HG03039 (cell line): ENCODE data around the gene MRPL16.
"Not testable (repeated sequence)": the region's sequence is repeated elsewhere in the genome, so short reads cannot be mapped to it uniquely, and the experiment has no call there.

Source experiments
- ATAC-seq: cut with Tn5 transposase; IDR thresholded peaks from one replicate; pipeline ENCODE4 v1.9.1; 2021; ENCODE audit warnings: mild to moderate bottlenecking, moderate library complexity; ENCODE audit not compliant: unreplicated experiment

Gene MRPL16

GRCh38 chr11:59813364-59813763, 2.8 kb upstream of the MRPL16 start:
- ATAC-seq: no peak

GRCh38 chr11:59812220-59812619, 1.6 kb upstream of the MRPL16 start:
- no peak for ATAC-seq

DNA sequence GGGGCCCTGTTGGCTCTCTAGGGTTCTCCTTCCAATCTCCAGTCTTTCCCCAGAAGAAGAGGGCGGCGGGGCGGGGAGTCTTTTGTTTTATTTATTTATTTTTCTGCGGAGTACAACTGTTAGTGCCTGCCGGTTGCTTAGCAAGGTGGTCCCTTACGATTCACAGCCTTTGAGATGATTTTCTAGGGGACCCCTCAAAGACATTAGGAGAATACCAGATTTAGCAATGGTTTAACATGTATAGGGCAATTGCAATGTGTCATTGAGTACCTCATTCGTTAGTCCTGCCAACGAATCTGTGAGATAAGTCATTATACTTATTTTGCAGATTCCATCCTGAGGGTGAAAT, 307 bp upstream of the MRPL16 start:
- no peak for ATAC-seq

- no peak for ATAC-seq
Observed at GRCh38 chr11:59807047-59807610, 3.4 kb downstream of the MRPL16 start.

DNA sequence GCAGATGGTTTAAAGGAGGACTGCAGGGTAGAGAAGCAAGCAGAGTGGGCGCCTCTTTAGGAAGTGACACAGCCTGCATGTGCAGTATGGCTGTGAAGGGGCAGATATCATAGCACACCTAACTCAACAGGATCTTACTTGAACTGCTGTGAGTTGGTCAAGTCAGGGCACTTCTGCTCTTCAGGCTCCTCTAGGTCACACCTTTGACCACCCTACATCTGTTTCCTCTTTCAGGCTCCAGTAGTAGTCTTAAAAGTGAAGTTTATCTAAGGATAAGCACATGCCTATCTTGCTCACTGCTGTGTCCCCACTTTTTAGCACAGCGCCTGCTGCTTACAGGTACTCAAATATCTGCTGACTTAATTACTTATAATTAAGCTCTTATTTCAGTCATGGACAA, 6.5 kb downstream of the MRPL16 start:
- no peak for ATAC-seq

DNA sequence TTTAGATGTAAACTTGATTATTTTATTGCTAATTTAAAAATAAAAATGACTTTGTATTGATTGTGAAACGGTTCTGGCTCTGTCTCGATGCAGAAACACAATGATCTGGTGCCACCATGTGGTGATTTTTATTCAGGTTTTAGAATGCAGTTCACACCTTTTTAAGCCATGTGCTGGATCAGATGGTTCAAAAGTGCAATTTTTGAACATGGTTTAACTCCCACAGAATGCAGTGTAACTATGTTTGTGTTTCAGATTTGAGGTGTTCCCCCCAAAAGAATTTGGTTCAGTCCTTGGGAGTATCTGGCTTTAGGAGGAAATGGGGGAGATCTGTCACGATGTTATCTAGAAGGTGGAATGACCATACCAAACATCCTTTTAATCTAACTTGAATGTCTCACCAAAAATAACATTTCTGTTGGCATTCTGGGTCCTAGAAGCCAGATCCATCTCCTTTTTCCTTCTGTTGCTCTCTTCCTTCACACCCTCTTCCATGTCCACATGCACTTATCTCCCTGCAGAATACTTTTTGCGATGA, 7.9 kb downstream of the MRPL16 start:
- ATAC-seq: no peak

- ATAC-seq: no peak
Observed at GRCh38 chr11:59801981-59802638, 8.5 kb downstream of the MRPL16 start.

DNA sequence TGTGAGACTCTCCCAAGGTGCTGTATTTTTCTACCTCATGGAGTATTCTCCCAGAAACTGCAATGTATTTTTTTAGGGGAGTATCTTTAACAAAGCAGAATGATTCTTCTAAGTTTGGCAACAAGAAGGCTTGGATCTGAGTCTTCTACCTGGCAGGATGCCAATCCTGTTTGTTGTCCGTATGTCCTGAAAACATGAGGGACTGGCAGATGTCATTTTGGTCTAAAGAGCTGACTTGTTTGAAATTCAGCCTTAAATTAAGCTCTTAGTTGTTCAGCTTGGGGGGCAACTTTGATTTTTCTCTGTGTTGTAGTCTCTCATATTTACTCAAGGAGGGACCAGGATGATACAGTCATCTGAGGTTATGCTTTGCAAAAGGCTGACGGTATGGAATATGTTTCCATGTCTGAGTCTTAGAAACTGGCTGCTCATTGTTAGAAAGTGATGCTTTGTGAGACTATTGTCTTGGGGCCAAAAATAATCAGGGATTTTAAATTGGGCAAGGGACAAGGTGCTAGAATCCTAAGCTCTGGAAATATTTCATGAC, 9.3 kb downstream of the MRPL16 start:
- no peak for ATAC-seq

DNA sequence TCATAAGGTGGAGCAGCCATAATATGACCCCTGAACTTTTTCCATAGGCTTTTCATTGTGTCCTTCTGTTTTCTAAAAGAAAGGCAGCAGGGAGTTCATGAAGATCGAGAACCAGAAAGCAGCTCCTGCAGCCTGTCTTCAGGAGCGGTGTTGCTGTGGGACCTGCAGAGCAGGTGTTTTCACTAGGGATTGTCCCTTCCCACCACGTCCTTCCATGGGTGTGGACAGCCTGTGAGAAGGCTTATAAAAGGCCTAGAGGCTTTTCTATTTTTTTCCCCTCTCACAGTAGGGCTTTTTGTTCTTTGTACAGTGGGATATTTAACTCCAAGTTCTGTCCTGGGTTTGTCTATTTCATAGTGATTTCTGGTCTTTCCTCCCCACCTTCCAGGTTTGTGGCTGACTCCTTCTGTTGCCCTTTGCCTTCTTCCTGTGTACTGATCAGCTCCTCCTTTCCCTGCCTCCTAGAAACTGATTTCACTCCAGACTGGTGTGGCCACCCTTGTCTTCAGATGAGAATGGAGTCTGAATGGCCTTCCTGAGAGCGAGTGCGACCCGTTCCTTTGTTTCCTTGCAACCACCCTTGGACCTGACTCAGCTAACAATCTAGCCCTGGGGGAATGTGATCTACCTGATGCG, 10.1 kb downstream of the MRPL16 start:
- no peak for ATAC-seq

DNA sequence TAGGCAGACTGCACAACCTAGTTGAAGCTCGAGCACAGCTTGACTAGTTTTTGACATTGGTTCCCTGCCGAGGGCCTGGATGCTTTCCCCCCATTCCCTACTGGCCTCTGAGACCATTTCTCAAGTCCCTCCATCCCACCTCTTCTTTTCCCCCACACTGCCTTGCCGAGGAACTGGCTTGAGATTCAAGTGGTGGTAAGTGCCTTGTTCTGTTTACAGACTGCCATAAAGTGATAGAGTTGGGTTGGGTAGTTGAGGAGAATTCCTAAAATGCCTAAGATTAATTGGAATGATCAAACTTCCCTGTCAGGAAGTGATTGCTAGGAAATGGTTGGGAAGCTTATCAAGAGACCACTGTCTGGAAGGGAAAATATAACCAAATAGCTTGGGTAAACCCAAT, 16.2 kb downstream of the MRPL16 start:
- ATAC-seq: no peak

DNA sequence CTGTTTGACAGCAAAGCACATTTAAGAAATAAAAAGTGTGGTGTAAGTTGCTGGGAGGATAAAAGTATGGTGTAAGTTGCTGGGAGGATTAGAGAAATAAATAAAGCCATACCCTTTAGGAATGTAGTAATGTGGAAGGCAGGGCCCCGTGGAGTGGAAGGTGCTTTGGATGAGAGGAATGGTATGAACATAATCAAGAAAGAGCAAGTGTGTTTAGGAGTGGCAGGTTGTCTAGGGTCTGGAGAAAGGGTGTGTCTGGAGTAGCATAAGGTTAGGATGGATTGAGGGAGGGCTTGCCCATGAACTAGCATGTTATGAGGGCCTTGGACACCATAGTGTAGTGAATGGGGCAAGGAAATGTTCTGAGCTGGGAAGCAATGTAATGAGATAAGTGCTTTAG, 18.1 kb downstream of the MRPL16 start:
- ATAC-seq: no peak

DNA sequence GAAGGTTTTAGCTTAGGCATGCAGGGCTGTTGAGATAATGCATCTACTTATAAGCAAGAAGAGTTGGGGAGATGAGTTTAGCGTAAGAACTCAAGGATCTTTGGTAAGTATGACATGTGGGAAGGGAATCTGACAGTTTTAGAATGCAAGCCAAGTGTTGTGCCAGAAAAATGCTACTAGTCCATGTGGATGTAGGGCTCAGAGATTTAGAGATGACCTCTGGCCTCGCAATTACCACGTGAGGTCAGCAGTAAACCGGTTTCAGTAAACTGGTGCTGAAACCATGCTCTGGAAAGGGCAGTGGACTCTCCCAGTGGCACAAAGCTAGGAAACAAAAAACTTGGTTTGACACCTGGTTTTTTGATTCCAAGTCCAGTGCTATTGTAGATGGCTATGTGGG, 18.9 kb downstream of the MRPL16 start:
- no peak for ATAC-seq

GRCh38 chr11:59787816-59788215, 22.8 kb downstream of the MRPL16 start:
- ATAC-seq: no peak

- ATAC-seq: no peak
Observed at GRCh38 chr11:59787255-59787588, 23.4 kb downstream of the MRPL16 start.

DNA sequence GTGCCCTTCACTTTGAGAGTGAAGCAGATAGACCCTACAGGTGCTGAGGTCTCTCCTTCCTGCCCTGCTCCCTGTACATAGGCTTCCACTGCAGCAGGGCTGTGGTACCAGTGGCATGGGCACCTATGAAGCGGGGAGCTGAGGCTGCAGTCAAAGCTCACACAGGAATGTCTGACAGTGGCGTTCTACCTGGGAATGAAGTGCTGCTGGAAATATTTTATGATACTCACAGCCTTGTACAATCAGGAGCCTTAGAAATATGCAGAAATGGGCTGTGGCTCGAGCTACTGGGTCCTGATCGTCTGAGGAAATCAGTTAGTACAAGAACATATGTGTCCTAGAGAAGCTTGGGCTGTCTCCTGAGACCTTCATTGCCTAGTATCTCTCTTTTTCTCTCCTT, 24.8 kb downstream of the MRPL16 start:
- ATAC-seq: no peak

- ATAC-seq: not testable (repeated sequence)
Observed at GRCh38 chr11:59784441-59784840, 26.1 kb downstream of the MRPL16 start.

- ATAC-seq: no peak
Observed at GRCh38 chr11:59783632-59784090, 26.9 kb downstream of the MRPL16 start.

GRCh38 chr11:59782080-59782479, 28.5 kb downstream of the MRPL16 start:
- no peak for ATAC-seq

DNA sequence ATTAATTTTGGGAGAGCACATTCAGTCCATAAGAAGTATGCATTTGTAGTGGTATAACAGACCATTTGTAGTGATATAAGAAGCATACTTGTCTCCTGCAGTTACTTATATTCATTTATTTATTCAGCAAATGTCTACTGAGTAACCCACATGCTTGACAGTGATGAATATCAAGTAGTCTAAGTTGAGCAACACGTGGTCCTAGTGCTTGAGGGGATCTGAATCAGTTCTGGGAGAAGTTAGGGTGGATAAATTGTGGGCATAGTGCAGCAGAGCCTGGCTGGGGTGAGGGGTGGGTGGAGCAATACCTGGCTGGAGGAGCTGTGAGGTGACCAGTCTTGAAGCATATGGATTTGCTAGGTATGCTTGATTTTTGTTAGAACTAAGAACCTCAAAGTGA, 31.1 kb downstream of the MRPL16 start:
- ATAC-seq: no peak

- ATAC-seq: no peak
Observed at GRCh38 chr11:59778122-59778521, 32.5 kb downstream of the MRPL16 start.

DNA sequence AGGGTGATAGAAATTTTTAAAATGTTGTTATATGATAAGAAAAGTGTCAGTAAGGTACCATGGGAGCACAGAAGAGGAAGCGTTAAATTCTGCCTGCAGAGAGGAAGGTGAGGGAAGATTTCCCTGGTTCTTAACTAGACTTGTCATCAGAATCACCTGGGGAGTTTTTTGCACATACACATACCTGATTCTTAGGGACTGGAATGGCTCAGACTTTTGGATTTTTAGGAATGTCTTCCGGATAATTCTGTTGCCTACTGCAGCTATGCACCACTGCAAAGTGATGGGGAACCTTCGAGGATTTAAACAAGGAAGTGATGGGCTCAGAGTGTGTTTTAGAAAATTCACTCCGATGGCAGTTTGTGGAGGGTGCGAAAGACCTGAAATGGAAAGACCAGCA, 33.5 kb downstream of the MRPL16 start:
- ATAC-seq: no peak
